T47D (cell line): ENCODE measurements around the gene PFAS.

Experiments used
- DNase-seq, 2 experiments: peaks; one replicate each; pipeline versions ENCODE4 v3.0.0 to v3.0.0-alpha.2; 2011 to 2012; ENCODE audit warnings: low read depth in 1 of 2, low spot score in 1 of 2
- JUND ChIP-seq: IDR thresholded peaks from 2 replicates; pipeline ENCODE4 v1.6.1; 2012; ENCODE audit warnings: low read depth
- in situ Hi-C: cut with HindIII; loops from 2 replicates; pipeline ENCODE4 v1.10.0; 2016; ENCODE audit warnings: low sequenced_read_pairs, low pct_unique_long_range_greater_than_20kb

The PFAS gene

GRCh38 chr17:8284126-8284525 is 35.0 kb downstream of the PFAS start:
- in situ Hi-C loops: no loop called here
- no peak for TF ChIP-seq JUND
- no peak for DNase-seq

GRCh38 chr17:8285270-8286181 is 36.4 kb downstream of the PFAS start:
- DNase-seq: no peak
- in situ Hi-C loops: no loop called here
- no peak for TF ChIP-seq JUND

GRCh38 chr17:8287651-8288335 is 38.7 kb downstream of the PFAS start:
- TF ChIP-seq JUND: no peak
- DNase-seq: no peak
- in situ Hi-C loops: no loop called here

- peak; percentile 76 to 91 for DNase-seq
- in situ Hi-C loops: no loop called here
- no peak for TF ChIP-seq JUND
These were observed 39.4 kb downstream of the PFAS start, which contains the start of gene RANGRF for GRCh38 chr17:8288336-8289102. TSS of gene RANGRF (plus strand) at chr17:8288670. CDS start at chr17:8288789, 119 bp downstream.

- in situ Hi-C loops: no loop called here
- no peak for DNase-seq
- TF ChIP-seq JUND: no peak
These were observed 40.0 kb downstream of the PFAS start for GRCh38 chr17:8289103-8289397.

DNA sequence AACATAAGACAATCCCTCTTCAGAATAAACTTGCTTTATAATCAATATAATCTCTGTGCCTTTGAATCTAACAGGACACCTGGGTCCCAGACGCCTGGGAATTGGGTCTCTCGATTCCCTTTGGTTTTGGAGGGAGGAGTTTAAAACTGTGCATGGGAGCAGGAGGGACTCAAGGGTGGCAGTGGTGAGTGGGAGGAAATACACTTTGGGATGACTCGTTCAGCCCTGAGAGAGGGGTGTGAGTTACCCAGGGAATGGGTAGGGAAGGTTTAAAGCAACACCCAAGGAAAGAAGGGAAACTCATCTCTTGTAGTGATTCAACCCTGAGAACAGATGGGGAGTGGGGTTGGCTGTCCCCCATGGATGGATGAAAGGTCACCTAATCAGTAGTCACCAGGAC is 41.0 kb downstream of the PFAS start:
- in situ Hi-C loops: no loop called here
- DNase-seq: no peak
- no peak for TF ChIP-seq JUND

- DNase-seq: no peak
- in situ Hi-C loops: no loop called here
These were observed 43.7 kb downstream of the PFAS start for GRCh38 chr17:8292639-8293395.

GRCh38 chr17:8294361-8294760 is 45.3 kb downstream of the PFAS start:
- TF ChIP-seq JUND: no peak
- in situ Hi-C loops: no loop called here

More at GRCh38 chr17:8292639-8293395, 43.7 kb downstream of the PFAS start:
- TF ChIP-seq JUND: no peak

GRCh38 chr17:8294814-8295316 is 45.8 kb downstream of the PFAS start:
- DNase-seq: no peak
- TF ChIP-seq JUND: no peak
- in situ Hi-C loops: no loop called here

More at GRCh38 chr17:8294361-8294760, 45.3 kb downstream of the PFAS start:
- DNase-seq: no peak

DNA sequence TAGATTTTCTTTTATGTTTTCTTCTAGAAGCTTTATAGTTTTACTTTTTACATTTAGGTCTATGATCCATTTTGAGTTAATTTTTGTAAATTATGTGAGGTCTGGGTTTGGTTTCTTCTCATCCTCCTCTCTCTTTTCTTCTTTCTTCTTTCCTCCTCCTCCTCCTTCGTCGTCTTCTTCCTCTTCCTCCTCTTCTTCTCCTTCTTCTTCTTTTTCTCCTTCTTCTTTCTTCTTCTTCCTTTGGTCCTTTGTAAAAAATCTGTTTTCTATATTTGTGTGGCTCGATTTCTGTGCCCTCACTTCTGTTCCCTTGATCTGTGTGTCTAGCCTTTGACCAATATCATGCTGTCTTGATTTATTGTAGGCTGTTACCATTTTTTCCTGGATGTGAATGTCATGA is 51.1 kb downstream of the PFAS start:
- in situ Hi-C loops: no loop called here
- DNase-seq: no peak
- no peak for TF ChIP-seq JUND

GRCh38 chr17:8300627-8301242 is 51.6 kb downstream of the PFAS start:
- in situ Hi-C loops: no loop called here
- peak; percentile 74 to 80 for DNase-seq
- no peak for TF ChIP-seq JUND

DNA sequence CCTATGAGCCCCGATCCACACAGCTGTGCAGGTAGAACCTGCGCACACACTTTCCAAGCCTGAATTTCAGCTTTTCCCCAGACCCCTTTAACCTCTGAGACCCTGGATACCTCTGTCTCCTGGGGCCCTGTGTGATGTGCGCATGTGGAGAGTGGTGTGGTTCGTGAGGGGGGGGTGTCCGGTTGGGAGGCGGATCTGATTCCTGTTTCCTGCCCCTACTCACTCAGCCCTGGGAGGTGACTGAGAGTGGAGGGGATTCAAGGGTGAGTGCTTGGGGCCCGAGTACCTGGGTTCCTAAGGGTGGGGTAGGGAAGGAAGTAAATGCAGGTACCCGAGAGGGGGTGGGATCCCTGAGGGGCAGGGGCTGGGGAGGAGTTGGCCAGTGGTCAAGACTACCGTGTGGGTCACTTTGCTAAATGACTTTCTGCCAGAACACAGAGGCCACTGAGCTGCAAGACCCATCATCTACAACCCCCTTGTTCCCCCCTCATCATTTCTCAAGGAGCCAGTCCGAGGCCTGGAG is 61.6 kb downstream of the PFAS start:
- DNase-seq: no peak
- in situ Hi-C loops: no loop called here
- TF ChIP-seq JUND: no peak
